Stimulated activated CD4-positive, alpha-beta T cell treated with anti-CD3 and anti-CD28 coated beads, TNF-alpha, amount 100 ng/mL, for 4 hours (primary cell): ENCODE measurements around the gene SH3BP5.

Experiments used
- DNase-seq, 3 experiments: peaks; one replicate each; pipeline ENCODE4 v3.0.0-alpha.2; 2020; ENCODE audit warnings: low read depth in 3 of 3

The SH3BP5 gene

DNA sequence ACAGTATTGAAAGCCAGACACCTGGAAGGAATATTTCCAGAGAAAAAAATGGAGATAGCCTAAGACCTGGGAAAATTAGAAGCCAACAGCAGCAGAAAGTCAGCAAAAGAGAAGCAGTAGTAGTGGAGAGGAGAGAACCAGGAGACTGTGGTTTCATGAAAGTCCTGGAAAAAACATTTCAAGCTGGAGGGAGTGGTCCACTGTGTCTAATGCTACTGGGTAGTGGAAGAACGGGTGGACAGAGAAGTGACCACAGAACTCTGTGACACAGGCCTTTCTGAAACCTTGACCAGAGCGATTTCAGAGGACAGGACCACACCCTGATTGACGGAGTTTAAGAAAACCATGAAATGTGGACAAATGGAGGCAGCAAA, 15.3 kb upstream of the SH3BP5 start:
- no peak for DNase-seq

DNA sequence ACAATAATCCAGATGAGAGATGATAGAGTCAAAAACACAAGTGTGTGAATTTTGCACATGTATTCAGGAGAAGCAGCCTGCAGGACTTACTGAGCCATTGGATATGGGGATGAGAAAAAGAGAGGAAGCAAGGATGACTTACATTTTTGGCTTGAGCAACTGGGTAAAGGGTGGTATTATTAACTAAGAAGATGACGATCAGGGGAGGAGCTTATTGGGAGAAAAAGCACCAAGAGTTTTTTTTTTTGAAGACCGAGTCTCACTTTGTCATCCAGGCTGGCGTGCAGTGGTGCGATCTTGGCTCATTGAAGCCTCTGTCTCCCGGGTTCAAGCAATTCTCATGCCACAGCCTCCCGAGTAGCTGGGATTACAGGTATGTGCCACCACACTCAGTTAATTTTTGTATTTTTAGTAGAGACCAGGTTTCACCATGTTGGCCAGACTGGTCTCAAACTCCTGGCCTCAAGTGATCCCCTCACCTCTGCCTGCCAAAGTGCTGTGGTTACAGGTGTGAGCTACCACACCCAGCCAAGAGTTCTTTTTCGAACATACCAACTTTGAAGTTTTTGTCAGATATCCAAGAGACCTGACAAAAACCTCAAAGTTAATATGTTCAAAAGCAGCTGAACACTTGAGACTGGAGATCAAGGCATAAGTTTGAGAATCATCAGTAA, 14.8 kb upstream of the SH3BP5 start:
- DNase-seq = no peak

DNA sequence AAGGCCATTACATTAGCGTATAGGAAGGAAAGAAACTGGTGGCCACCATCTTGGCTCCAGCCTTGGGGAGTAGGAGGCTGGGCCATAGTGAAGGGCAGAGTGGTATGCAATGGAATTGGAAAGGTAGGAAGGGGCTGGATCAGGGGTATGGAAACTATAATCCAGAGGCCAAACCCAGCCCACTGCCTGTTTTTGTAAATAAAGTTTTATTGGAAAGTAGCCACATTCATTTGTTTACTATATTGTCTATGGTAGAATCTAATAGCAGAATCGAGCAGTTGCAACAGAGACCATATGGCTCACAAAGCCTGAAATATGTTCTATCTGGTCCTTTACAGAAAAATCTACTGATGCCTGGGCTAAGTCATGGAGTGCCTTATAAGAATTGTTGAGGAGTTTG, 14.1 kb upstream of the SH3BP5 start:
- DNase-seq = no peak

DNA sequence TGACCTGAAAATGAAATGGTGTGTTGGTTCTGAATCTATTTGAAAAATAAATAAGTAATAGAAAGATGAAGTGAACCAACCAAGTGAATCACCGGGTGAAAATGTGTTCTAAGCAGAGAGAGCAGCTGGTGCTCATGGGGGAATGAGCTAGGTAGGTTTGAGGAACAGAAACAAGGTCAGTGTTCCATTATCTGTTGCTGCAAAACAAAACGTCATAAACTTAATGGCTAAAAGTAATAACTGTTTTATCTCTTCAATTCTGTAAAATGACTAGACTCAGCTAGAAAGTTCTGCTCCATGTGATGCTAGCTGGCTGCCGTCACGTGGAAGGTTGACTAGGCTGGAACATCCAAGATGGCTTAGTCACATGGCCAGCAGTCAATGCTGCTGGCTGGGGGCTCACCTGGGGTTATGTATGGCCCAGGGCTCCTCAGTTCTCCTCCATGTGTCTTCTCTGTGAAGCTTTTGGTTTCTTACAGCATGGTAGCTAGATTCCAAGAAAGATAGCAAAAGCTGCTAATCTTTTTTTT, 13.3 kb upstream of the SH3BP5 start:
- no peak for DNase-seq

DNA sequence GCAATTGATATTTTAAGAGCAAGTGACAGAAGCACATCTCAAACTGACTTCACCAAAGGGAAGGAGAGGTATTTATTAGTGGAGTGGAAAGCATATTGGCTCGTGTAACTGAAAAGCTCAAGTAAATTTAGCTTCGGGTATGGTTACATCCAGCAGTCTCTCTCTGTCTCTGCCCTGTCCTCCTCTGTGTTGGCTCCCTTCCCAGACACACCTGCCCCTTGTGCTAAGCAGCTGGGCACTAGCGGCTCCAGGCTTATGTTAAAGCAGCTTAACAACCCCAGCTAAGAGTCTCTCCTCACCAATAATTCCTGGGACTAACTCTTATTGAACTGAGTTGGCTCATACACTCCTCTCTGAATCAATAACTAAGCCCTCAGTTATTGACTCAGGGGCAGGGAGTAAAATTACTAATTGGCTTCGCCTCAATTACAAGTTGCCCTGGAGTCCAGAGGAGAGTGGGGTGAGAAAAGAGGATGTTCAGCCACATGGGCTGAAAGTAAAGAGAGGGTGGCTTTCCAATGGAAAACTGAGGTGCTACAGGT, 12.8 kb upstream of the SH3BP5 start:
- DNase-seq = no peak

DNA sequence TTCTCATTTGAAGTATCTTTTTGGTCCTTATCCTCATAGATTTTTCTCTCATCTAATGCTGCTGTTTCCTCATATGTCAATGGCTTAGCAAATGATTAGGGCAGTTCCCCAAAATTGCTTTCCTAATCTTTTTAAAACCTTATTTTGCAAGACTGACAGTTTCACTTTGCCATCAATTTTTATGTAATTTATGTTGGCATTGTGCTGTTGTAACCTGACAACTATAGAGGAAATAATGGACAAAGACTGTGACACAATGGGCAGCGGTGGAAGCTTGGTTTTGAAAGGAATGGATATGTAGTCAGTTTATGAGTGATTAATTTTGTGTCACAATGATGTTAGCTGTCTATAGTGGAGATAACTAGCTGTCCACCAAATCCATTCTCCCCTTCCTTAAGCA, 10.6 kb upstream of the SH3BP5 start:
- DNase-seq = no peak

DNA sequence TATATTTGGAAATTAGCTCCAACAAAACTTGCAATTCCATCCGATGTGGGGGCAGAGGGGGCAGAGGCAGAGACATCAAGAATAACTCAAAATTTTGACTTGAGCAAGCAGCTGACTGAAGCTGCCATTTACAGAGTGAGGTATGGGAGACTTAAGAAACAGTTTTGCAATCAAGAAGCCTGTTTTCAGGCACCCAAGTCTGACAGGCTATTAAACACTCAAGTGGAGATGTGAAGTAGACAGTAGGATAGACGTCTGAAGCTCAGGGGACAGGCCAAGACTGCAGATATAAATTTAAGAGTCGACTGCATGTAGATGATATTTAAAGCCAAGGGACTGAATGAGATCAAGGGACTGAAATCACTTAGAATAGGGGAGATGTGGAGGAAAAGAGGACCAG, 9.9 kb upstream of the SH3BP5 start:
- DNase-seq = no peak

DNA sequence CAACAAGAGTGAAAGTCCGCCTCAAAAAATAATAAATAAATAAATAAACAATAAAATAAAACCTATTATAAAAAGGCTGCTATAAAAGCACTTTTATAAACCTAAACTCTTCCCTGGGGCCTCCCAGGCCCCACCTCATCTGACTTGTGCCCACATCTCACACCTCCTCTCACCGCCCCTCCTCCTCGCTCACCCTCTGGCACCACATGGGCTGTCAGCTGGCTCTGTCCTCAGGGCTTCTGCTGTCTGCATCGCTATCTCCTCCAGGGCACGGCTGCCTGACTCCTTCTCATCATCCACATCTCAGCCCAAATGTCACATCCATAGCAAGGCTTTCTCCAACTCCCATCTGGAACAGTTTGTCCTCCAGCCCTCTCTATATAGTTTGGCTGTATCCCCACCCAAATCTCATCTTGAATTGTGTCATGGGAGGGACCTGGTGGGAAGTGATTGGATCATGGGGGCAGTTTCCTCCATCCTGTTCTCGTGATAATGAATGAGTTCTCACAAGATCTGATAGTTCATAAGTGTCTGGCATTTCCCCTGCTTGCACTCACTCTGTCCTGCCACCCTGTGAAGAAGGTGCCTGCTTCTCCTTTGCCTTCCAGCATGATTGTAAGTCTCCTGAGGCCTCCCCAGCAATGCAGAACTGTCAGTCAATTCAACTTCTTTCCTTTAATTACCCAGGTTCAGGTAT, 8.8 kb upstream of the SH3BP5 start:
- DNase-seq = no peak

DNA sequence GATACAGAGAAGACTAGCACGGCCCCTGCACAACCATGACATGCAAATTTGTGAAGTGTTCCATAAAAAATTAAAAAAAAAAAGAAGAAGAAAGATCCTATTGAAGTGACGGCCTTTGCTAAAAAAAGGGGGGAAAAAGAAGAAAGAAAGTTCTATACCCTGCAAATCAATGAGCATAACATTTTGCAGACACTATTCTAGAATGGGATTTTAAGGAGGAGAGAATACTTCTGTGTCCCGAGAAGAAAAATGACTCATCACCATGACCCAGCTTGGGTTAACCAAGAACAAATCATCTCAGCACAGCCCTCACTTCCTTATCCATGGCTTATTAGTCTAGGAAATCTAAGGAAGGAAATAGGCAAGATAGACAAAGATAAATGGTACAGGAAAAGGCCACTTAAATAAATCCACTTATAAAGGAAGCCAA, 7.4 kb upstream of the SH3BP5 start:
- DNase-seq = no peak

DNA sequence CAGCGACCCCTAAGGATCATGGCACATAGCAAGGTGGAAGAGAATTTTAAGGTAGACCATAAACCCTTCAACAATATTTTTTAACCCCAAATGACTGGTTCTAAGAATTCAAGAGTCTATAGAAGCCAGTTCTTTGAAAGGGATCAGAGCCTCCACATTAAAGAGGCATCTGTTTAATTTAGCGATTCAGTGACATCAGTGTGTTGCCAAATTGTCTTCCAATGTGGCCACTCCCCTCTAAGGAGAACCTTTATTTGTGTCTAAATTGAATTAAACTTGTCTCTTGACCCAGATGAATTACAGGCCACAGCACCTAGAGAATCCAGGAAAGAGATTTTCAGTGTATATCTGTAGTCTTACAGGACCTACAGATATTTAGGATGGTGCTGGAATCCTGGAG, 6.6 kb upstream of the SH3BP5 start:
- no peak for DNase-seq

DNA sequence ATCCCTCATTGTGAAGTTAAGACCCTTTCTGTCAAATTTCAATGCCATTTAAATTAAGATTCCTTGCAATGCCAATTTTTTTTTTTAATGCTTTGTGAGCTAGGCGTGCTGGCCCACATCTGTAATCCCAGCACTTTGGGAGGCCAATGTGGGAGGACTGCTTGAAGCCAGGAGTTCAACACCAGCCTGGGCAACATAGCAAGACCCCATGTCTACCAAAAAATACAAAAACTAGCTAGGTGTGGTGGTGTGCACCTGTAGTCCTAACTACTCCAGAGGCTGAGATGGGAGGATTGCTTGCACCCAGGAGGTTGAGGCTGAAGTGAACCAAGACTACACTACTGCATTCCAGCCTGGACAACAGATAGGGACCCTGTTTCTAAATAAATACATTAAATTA, 5.6 kb upstream of the SH3BP5 start:
- no peak for DNase-seq

DNA sequence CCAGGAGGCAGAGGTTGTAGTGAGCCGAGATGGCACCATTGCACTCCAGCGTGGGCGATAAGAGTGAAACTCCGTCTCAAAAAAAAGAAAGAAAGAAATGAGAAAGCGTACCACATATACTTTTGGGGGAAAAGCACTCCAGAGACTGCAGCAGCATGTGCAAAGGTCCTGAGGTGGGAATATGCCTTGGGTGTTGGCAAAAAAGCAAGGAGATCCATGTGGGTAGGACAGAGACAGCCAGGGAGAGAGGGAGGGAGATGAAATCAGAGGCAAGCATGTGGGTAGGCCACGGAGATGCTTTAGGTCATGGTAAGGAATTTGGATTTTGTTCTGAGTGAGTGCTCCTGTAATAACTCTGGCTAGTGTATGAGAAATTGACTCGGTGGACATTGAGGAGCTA, 3.7 kb upstream of the SH3BP5 start:
- DNase-seq = no peak

DNA sequence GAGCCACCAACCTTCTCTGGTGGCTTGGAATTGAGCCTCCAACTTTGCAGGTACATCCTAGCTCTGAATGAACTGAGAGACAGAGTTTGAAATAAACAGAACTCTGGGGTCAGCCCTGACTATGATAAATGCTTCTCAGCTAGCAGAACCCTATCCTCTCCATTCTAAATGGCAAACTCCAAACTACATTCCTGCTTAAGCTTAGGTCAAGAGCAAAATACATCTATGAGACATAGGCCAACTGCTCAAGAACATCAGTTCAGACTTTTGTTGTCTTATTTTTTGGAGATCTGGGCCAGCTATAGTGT, 1.5 kb upstream of the SH3BP5 start:
- DNase-seq = no peak

DNA sequence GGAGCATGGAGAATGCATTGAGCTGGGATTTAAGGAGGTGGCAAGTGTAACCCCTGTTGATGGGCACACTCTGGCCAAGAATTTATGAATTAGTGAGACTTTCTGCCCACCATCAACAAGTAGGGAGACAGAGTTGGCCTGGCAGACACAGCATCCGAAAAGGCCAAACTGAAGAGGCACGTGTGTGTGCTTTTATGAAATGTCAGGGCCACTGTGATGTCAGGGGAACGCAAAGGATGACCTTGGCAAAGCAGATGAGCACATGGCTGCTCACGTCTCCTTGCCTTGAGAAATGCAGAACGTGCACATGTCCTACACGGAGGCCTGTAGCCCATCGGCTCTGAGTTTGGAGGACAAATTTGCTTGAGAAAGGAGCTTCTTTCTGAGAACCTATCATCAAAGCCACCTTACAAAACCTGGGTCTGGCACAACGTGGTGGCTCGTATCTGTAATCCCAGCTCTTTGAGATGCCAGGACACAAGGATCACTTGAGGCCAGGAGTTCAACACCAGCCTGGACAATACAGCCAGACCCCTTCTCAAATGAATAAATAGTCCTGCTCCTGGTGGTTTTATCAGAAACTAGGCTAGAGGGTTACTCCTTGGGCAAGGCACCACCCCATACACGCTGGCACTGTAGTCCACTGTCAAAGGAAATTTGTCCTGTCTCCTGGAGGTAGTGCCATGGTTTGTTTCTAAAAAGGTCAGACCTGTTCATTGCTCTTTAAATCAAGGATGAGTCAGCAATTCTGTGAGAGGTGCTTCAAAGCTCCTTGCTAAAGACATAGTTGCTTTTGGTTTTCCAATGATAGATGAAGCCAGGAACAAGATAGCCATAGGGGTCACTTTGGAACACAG, 941 bp upstream of the SH3BP5 start:
- no peak for DNase-seq

DNA sequence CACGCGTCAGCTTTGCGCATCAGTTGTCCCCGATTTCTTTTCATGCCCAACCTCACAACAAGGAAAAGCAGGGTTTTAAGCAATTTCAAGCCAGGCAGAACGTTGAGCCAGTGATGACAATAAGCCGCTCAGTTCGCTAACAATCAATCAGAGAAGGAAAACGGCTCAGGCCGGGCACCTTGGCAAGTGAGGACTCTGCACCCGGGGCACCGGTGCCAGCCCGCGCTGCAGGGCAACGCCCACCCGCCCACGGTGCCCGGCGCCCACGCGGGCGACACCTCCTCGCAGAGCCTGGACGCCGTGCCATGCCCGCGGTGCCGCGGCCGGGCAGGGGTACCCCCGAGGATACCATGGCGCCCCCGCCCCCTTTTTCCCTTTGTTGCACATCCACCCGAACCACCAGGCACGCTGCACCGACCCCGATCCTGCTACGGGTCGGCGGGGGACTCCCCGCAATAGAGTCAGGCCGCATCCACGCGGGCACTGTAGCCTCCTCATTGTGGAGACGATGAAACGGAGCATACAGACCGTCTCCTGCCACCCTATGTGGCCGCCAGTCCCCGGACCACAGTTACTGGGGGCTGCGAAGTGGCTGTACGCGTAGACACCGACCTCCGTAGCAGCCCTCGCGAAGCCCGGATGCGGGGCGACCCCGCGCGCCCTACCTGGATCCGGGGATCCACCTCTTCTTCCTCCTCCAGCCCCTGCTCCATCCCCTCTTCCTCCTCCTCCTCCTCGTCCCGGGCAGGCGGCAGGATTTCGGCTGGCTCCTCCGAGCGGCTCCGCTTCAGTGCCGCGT, 581 bp downstream of the SH3BP5 start:
- DNase-seq = peak; percentile 26 to 35 (median 29)

DNA sequence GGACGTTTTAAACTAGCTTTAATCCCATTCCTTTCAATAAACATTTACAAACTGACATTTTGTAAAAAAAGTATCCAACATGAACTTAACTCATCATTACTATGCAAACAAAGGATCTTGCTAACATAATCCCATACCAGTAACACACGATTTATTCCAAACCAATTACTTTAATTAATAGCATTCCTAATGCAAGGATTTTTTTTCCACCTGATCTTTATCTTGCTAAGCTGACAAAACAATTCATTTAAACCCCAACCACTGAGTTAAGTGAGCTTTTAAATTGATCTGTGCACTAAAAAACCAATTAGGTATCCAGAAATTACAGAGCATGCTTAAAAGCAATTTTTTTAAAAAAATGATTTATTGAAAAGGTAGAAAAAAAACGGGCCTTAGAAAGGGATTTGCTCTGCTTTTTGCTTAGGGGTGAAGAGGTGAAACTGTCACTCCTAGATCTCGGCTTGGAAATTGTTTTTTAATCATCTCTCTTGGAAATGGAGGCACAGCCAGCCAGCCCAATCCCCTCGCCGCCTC, 1.2 kb downstream of the SH3BP5 start:
- DNase-seq = no peak

DNA sequence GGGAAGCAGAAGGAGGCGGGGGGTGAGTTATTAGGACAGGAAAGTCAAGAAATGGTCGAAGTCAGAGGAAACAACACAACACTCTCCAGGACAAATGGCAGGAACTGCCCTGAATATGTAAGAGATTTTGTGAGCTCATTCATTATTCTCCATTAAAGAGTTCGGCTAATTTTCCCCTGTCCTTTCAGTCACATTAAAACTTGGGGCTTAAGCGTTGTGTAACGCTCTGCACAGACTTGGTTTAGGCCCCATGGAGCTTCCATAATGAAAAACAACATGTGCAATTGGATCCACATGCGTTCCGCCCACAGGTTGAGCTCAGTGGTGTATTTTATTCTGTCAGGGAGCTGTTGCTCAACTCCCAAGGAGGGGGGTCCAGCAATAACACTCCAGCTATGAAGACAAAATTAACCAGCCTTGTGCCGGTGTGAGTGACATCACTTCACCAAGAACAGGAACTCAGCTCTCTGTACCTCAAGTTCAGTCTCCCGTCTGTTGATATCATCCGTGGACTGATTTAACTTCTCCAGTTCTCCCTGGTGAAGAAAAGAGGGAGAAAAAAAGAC, 2.3 kb downstream of the SH3BP5 start:
- DNase-seq = no peak

DNA sequence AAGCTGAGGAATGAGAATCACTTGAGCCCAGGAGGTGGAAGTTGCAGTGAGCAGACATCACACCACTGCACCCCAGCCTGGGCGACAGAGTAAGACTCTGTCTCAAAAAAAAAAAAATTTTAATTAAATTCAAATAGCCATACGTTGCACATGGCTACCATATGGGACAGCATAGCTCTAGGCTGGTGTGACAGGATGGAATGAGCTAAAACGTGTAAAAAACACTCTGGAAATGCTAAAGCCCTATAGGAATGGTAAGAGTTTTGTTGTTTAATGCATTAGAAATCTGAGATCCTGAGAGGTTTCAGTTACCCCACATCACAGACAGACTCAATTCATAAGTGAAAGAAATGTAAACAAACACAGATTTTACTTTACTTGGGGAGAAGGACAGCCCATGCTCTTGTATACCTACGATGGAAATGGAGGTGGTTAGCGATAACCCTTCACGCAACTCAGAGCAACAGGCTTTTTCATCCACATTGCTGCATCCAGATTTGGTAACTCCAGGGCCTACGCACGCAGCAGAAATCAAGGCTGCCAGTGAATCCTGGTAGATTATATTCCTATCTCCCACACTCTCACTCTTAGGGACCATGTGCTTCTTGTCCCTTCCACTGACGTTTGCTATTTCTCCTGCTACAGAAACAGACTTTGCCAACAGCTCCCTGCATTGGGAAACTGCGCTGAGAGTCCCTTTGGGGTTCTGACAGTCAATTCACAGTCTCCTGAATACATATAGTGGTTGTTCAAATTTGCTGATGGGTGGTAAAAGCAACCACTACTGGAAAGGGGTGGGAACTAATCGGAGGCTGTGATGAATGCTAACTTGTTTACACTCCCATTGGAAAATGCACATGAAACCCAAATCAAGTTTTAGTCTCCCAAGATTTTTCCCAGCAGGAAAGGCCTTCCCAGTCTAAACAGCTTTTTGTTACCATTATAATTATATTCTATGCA, 3.1 kb downstream of the SH3BP5 start:
- DNase-seq = no peak

DNA sequence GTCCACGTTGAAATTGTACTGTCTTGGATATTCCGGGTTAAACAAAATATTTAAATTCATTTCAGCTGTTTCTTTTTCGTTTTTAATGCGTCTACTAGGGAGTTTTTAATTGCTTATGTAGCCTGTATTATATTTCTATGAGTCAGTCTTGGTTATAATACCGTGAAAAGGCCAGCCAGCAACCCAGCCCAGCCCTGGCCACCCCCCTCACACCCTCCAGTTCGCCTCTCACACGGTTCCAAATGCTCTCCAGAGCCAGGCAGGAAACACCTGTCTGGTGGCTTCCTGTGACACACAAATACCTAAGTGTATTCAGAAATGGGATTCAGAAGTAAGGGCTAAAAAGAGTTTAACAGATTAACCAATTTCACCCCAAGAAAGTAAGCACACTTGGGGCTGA, 4.4 kb downstream of the SH3BP5 start:
- DNase-seq = no peak

DNA sequence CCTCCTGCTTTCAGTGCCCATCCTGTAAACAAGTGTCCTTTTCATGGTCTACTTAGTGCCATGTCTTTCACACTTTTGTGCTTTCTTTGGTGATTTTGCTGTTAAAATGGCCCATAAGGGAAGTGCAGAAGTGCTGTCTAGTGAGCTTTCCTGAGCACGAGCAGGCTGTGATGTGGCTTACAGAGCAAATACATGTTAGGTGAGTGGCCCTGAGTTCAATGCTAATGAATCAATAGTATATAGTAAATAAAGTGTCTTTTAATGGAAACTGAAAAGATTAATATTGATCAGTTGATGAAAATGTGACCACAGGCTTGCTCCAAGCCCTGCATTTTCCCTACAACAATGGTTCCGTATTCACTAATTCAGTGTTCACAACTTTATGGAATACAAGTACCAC, 5.7 kb downstream of the SH3BP5 start:
- DNase-seq = no peak
